ENCODE measurements around the gene SELENOK. TPM values are rescaled to one million over a fixed set of nuclear protein-coding genes. Genes with fewer than 3 reads are reported as not detected.

The SELENOK gene
- total and polyA plus RNA-seq, 2 of the 13 experiments (the other 11 are each of a cell fraction or from before 2014, with no cell fraction given) = 67.0 to 81.0 TPM

DNA sequence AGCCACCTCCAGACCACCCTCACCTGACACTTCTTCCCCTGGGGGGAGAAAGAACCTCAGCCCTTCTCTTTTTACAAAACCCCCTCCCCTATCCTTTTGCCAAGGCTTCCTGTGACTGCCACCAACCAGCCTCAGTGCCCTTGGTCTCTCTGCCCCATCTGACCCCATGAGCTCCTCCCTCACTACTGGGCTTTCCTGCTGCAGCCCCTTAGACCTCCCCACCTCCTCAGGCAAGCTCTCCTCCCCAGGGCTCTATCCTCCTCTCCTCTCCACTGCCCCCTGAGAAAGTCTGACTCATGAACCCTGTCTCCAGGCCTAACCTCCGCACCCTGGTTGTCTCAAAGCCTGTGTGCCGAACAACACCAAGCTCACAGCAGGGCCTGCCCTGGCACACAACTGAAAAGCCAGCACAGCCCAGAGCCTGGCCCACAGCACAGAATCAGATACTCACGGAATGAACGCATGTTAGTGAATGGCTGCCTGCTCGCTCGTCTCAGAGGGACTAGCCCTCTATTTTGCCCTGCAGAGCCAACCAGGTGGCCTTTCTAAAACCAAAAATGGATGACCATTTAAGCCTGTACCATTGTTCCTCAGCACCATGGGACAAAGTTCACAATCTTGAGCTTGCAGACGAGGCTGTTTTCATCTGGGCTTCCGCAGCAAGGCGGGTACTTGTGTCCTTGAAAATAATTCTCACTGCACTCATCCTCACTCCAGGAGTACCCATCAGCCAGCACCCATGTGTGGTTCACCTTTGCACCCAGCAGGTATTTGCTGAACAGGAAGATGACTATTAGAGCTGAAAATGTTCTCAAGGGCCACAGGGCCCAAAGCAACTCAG lies 47.2 kb downstream of the SELENOK start (continued):
- TF ChIP-seq, protein P1, sequence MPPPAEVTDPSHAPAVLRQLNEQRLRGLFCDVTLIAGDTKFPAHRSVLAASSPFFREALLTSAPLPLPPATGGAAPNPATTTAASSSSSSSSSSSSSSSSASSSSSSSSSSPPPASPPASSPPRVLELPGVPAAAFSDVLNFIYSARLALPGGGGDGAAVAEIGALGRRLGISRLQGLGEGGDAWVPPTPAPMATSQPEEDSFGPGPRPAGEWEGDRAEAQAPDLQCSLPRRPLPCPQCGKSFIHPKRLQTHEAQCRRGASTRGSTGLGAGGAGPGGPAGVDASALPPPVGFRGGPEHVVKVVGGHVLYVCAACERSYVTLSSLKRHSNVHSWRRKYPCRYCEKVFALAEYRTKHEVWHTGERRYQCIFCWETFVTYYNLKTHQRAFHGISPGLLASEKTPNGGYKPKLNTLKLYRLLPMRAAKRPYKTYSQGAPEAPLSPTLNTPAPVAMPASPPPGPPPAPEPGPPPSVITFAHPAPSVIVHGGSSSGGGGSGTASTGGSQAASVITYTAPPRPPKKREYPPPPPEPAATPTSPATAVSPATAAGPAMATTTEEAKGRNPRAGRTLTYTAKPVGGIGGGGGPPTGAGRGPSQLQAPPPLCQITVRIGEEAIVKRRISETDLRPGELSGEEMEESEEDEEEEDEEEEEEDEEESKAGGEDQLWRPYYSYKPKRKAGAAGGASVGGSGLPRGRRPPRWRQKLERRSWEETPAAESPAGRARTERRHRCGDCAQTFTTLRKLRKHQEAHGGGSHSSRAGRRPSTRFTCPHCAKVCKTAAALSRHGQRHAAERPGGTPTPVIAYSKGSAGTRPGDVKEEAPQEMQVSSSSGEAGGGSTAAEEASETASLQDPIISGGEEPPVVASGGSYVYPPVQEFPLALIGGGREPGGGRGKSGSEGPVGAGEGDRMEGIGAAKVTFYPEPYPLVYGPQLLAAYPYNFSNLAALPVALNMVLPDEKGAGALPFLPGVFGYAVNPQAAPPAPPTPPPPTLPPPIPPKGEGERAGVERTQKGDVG (CRISPR knock-in tag; IDR thresholded peaks at IDR 0.05; ENCODE audit: borderline replicate concordance) = no peak
- TF ChIP-seq ZNF234 (CRISPR knock-in tag; conservative IDR thresholded peaks at IDR 0.05) (no peak), RFXAP (CRISPR knock-in tag; IDR thresholded peaks at IDR 0.05; ENCODE audit: borderline replicate concordance) (0 out of 2 replicates have a peak, but pooled peaks have one; percentile 65), CCDC6 (CRISPR knock-in tag; IDR thresholded peaks at IDR 0.05) (no peak; the same call in 1 of the 2 replicates), MYNN (CRISPR knock-in tag; IDR thresholded peaks at IDR 0.05; ENCODE audit: low read depth) (no peak), PRDM15 (CRISPR knock-in tag; IDR thresholded peaks at IDR 0.05) (0 out of 2 replicates have a peak, but pooled peaks have one; percentile 5), NFE2L2 (IDR thresholded peaks at IDR 0.05; ENCODE audit: low read length) (no peak), ZSCAN31 (CRISPR knock-in tag; IDR thresholded peaks at IDR 0.05; ENCODE audit: low read depth) (no peak), ARID4A (CRISPR knock-in tag; IDR thresholded peaks at IDR 0.05; ENCODE audit: borderline replicate concordance) (peak; percentile 19; the same call in 1 of the 2 replicates), ZNF619 (CRISPR knock-in tag; IDR thresholded peaks at IDR 0.05) (no peak), TEAD2 (CRISPR knock-in tag; IDR thresholded peaks at IDR 0.05) (0 out of 2 replicates have a peak, but pooled peaks have one; percentile 32), PCBP1 (IDR thresholded peaks at IDR 0.05; ENCODE audit: borderline replicate concordance, low read depth, low read length) (no peak), HOXA5 (CRISPR knock-in tag; IDR thresholded peaks at IDR 0.05) (no peak; the same call in 1 of the 2 replicates), AGO1 (IDR thresholded peaks at IDR 0.05; ENCODE audit: low read depth, low read length, poor library complexity, severe bottlenecking) (no peak), KLF6 (CRISPR knock-in tag; IDR thresholded peaks at IDR 0.05) (peak; percentile 44; the same call in 1 of the 2 replicates), PAWR (CRISPR knock-in tag; IDR thresholded peaks at IDR 0.05; ENCODE audit: borderline replicate concordance) (no peak)
